Measurements from ENCODE around the gene KCNQ1. TPM values are rescaled to one million over a fixed set of nuclear protein-coding genes. Genes with fewer than 3 reads are reported as not detected.

The KCNQ1 gene
- total RNA-seq, 1 experiment from 2014 or later, result 1.0 TPM

DNA sequence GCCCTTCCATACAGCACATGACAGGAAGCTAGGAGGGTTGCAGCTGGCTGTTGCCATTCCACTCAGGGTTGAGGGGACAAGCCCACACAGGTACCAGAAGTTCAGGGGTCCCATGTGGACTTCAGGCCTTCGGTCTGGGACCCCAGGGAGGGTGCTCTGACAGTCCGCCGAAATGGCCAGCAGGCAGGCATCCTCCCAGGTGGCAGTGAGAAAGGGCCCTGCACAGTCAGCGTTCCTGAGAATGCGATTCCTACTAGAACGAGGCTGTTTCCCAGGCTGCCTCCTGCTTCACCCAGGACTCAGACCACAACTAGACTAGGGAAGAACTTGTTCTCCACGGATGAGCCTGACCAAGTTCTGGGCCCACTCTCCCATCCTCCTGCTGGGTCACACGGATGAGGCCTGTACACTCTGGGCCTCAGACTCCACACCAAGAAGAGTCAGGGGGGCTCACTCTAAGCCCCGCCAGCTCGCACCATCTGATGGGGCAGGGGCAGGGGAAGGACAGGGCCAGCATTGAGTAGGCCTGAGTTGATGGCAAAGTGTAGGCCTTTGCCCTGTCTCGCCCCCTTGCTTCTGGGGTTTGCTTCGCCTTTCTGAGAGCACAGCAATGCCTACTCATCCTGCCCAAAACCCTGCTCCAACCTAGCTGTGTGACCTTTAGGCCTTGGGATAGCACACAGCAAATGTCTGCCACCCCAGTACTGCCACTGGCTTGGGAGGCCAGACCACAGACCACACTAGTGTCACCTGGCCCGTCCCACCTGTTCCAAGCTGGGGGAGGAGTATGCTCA, 241.0 kb downstream of the KCNQ1 start:
- ChIA-PET CTCF (no interaction called here), POLR2A (no interaction called here)
- peak in 1 of 2 experiments; percentile 29 for DNase-seq
- Mint-ChIP-seq H3K4me3 (ENCODE audit: unreplicated experiment) (no peak overlapping the region), H3K4me1 (ENCODE audit: low read depth, unreplicated experiment) (peaks cover 20% of the 10 kb centered on the region), H3K36me3 (ENCODE audit: insufficient read depth, unreplicated experiment) (peaks cover 64% of the 10 kb centered on the region), H3K9me3 (ENCODE audit: unreplicated experiment) (no peaks in the 10 kb centered on the region), H3K27ac (ENCODE audit: unreplicated experiment) (no peak overlapping the region), H3K27me3 (ENCODE audit: insufficient read depth, unreplicated experiment) (no peaks in the 10 kb centered on the region)
- TF ChIP-seq, protein P1, sequence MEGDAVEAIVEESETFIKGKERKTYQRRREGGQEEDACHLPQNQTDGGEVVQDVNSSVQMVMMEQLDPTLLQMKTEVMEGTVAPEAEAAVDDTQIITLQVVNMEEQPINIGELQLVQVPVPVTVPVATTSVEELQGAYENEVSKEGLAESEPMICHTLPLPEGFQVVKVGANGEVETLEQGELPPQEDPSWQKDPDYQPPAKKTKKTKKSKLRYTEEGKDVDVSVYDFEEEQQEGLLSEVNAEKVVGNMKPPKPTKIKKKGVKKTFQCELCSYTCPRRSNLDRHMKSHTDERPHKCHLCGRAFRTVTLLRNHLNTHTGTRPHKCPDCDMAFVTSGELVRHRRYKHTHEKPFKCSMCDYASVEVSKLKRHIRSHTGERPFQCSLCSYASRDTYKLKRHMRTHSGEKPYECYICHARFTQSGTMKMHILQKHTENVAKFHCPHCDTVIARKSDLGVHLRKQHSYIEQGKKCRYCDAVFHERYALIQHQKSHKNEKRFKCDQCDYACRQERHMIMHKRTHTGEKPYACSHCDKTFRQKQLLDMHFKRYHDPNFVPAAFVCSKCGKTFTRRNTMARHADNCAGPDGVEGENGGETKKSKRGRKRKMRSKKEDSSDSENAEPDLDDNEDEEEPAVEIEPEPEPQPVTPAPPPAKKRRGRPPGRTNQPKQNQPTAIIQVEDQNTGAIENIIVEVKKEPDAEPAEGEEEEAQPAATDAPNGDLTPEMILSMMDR (IDR thresholded peaks at IDR 0.05; ENCODE audit: insufficient read depth in 1 of 2, low read depth in 1 of 2, low read length in 1 of 2, severe bottlenecking in 1 of 2, unreplicated experiment in 1 of 2), result no peak
- no peaks in the 10 kb centered on the region for H3K27me3 ChIP-seq (replicated peaks; ENCODE audit: control insufficient read depth, insufficient read depth, low read length)
- no peak overlapping the region for H3K4me3 ChIP-seq (ENCODE audit: low read depth, low read length)
- no peaks in the 10 kb centered on the region for H3K9me3 ChIP-seq
- BruUV-seq (replicated peaks), result no TSS peak
- intact Hi-C loops (cut with micrococcal nuclease; ENCODE audit: unreplicated experiment), result loop anchor here (5.0 kb wide), 1 partner anchor 153 kb away; no protein-coding TSS in a partner anchor
- no peaks in the 10 kb centered on the region for H3K4me1 ChIP-seq
- H3K36me3 ChIP-seq (ENCODE audit: control insufficient read depth, insufficient read depth, low read length), result peaks cover 20% of the 10 kb centered on the region

DNA sequence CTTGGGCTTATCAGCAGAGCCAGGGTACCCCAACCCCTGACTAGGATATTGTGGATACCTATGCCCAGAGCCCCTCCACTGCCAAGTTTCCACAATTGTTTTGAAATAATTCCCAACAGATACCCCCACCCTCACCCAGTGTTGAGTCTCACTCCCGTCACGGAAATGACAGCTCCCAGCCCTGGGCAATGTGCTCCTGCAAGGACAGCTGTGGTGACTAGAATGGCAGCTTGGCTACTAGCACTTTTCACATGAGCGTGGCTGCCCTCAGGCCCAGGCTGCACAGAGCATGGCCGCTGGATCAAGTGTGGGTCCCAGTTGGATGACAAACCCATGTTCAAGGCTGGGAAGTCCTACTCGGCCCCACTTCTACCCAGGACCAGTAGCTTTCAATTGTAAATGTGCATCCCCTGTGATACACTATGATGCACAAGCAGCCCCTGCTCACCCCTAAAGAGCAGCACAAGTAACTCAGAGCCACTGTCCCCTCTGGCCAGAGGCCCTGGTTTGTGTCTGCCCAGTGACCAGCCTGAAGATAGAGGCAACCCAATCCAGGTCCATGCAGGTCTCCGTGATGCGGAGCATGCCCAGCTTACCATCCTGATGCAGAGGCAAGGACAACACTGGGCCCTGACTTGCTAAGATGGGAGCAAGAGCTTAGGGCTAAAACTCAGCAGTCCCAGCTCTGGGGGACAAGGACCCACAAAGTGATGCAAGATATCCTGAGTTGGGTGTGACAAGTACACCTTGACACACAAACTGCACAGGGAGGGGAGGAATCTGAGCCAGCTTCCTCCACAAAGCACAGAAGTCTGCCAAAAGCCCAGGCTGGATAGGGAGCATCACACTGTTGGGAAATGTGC, 241.8 kb downstream of the KCNQ1 start:
- Histone ChIP-seq H3K9me3 (no peaks in the 10 kb centered on the region), H3K4me3 (ENCODE audit: low read depth, low read length) (no peak overlapping the region), H3K4me1 (no peaks in the 10 kb centered on the region; the same call in 1 of the 2 replicates), H3K27me3 (replicated peaks; ENCODE audit: control insufficient read depth, insufficient read depth, low read length) (no peaks in the 10 kb centered on the region), H3K36me3 (ENCODE audit: control insufficient read depth, insufficient read depth, low read length) (peaks cover 20% of the 10 kb centered on the region)
- Mint-ChIP-seq H3K4me1 (ENCODE audit: low read depth, unreplicated experiment) (peaks cover 25% of the 10 kb centered on the region), H3K4me3 (ENCODE audit: unreplicated experiment) (no peak overlapping the region), H3K27me3 (ENCODE audit: insufficient read depth, unreplicated experiment) (no peaks in the 10 kb centered on the region), H3K27ac (ENCODE audit: unreplicated experiment) (no peak overlapping the region), H3K9me3 (ENCODE audit: unreplicated experiment) (no peaks in the 10 kb centered on the region), H3K36me3 (ENCODE audit: insufficient read depth, unreplicated experiment) (peaks cover 61% of the 10 kb centered on the region)
- no TSS peak for BruUV-seq (replicated peaks)
- intact Hi-C loops (cut with micrococcal nuclease; ENCODE audit: unreplicated experiment), result loop anchor here (5.0 kb wide), 1 partner anchor 154 kb away; no protein-coding TSS in a partner anchor
- TF ChIP-seq, protein P1 (IDR thresholded peaks at IDR 0.05; ENCODE audit: insufficient read depth in 1 of 2, low read depth in 1 of 2, low read length in 1 of 2, severe bottlenecking in 1 of 2, unreplicated experiment in 1 of 2), result no peak
- peak in 1 of 2 experiments; percentile 26 for DNase-seq
- ChIA-PET POLR2A (no interaction called here), CTCF (no interaction called here)

DNA sequence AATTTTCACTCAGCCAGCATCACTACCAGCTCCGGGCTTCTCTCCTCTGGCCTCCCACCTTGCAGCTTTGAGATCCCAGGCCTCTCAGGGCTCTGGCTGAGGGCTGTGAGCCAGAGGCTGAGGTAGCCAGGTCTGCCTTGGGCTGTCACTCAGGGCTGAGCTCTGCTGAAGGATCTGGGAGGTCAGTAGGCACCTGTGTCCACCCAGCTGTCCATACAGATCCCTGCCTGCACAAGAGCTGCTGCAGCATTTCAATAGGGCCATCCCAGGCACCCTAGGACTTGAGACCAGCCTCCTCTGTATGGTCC, 242.4 kb downstream of the KCNQ1 start:
- intact Hi-C loops (cut with micrococcal nuclease; ENCODE audit: unreplicated experiment), result loop anchor here (5.0 kb wide), 1 partner anchor 155 kb away; no protein-coding TSS in a partner anchor
- Mint-ChIP-seq H3K27ac (ENCODE audit: unreplicated experiment) (no peak overlapping the region), H3K4me1 (ENCODE audit: low read depth, unreplicated experiment) (peaks cover 25% of the 10 kb centered on the region), H3K9me3 (ENCODE audit: unreplicated experiment) (no peaks in the 10 kb centered on the region), H3K36me3 (ENCODE audit: insufficient read depth, unreplicated experiment) (peaks cover 61% of the 10 kb centered on the region), H3K27me3 (ENCODE audit: insufficient read depth, unreplicated experiment) (no peaks in the 10 kb centered on the region), H3K4me3 (ENCODE audit: unreplicated experiment) (no peak overlapping the region)
- ChIA-PET POLR2A (no interaction called here), CTCF (no interaction called here)
- TF ChIP-seq, protein P1 (IDR thresholded peaks at IDR 0.05; ENCODE audit: insufficient read depth in 1 of 2, low read depth in 1 of 2, low read length in 1 of 2, severe bottlenecking in 1 of 2, unreplicated experiment in 1 of 2), result no peak
- no TSS peak for BruUV-seq (replicated peaks)
- H3K36me3 ChIP-seq (ENCODE audit: control insufficient read depth, insufficient read depth, low read length), result peaks cover 20% of the 10 kb centered on the region
- DNase-seq, result peak in 1 of 2 experiments; percentile 30
- H3K4me1 ChIP-seq, result no peaks in the 10 kb centered on the region; the same call in 1 of the 2 replicates
- no peak overlapping the region for H3K4me3 ChIP-seq (ENCODE audit: low read depth, low read length)
- no peaks in the 10 kb centered on the region for H3K27me3 ChIP-seq (replicated peaks; ENCODE audit: control insufficient read depth, insufficient read depth, low read length)
- H3K9me3 ChIP-seq, result no peaks in the 10 kb centered on the region

Data from Caco-2 (cell line).